SU-DHL-6 (cell line): Measurements from ENCODE around the gene SIT1.

Experiments
- H2AFZ ChIP-seq: fragments of 200-600 bp; sonication (generic); 2 replicates; pipeline ENCODE4 v1.6.1; 2014; ENCODE audit warnings: low read depth, mild to moderate bottlenecking, moderate library complexity, mixed read lengths, antibody characterized with exemption, low read length; ENCODE audit not compliant: severe bottlenecking
- H3F3A ChIP-seq: fragments of 200-600 bp; shearing (Covaris generic); 2 replicates; pipeline ENCODE4 v1.6.0; 2016; ENCODE audit warnings: antibody characterized with exemption, mild to moderate bottlenecking; ENCODE audit not compliant: insufficient read depth
- H3K27ac ChIP-seq: fragments of 200-600 bp; sonication (generic); 2 replicates; pipeline ENCODE4 v1.5.1; 2016; ENCODE audit warnings: low read depth, mild to moderate bottlenecking, low read length, moderate library complexity, mixed read lengths
- H3K27me3 ChIP-seq: fragments of 200-600 bp; sonication (generic), shearing (Covaris generic); 2 replicates; pipeline ENCODE4 v1.6.0; 2014; ENCODE audit warnings: mild to moderate bottlenecking, low read length
- H3K36me3 ChIP-seq: fragments of 200-600 bp; sonication (generic); 2 replicates; pipeline ENCODE4 v1.6.1; 2014; ENCODE audit warnings: mild to moderate bottlenecking, low read length, mixed read lengths
- H3K4me2 ChIP-seq: fragments of 300-600, 200-600 bp; shearing (Covaris generic), sonication (generic); 2 replicates; pipeline ENCODE4 v1.6.0; 2014; ENCODE audit warnings: low read length, low read depth, mild to moderate bottlenecking; ENCODE audit not compliant: poor library complexity, severe bottlenecking
- H3K4me3 ChIP-seq: fragments of 200-600 bp; sonication (generic); 2 replicates; pipeline ENCODE4 v1.5.1; 2014; ENCODE audit warnings: antibody characterized with exemption, low read length, mild to moderate bottlenecking, mixed read lengths; ENCODE audit not compliant: insufficient read depth, poor library complexity, severe bottlenecking
- H3K79me2 ChIP-seq: fragments of 200-600 bp; sonication (generic); 2 replicates; pipeline ENCODE4 v1.6.1; 2014; ENCODE audit warnings: mild to moderate bottlenecking, low read length, moderate library complexity; ENCODE audit not compliant: insufficient read depth
- H3K9ac ChIP-seq: fragments of 200-600 bp; sonication (generic); 2 replicates; pipeline ENCODE4 v1.7.0; 2014; ENCODE audit warnings: mild to moderate bottlenecking, low read length
- H3K9me2 ChIP-seq: fragments of 200-600 bp; sonication (generic); replicated peaks from 2 replicates; pipeline ENCODE4 v1.6.1; 2014; ENCODE audit warnings: low read length; ENCODE audit not compliant: insufficient read depth
- H3K9me3 ChIP-seq: fragments of 200-600 bp; sonication (generic); 2 replicates; pipeline ENCODE4 v1.6.1; 2014; ENCODE audit warnings: low read length, mixed read lengths; ENCODE audit not compliant: insufficient read depth
- H4K20me1 ChIP-seq: fragments of 200-600 bp; sonication (generic); 2 replicates; pipeline ENCODE4 v1.6.1; 2014; ENCODE audit warnings: low read depth, mild to moderate bottlenecking, antibody characterized with exemption, low read length, moderate library complexity, mixed read lengths
- CTCF ChIP-seq: fragments of 200-600 bp; sonication (generic); IDR thresholded peaks from one replicate; pipeline ENCODE4 v1.5.1; 2017; ENCODE audit warnings: antibody characterized with exemption, mild to moderate bottlenecking, low read length, moderate library complexity; ENCODE audit not compliant: insufficient read depth, poor library complexity, severe bottlenecking
- EZH2phosphoT487 ChIP-seq: fragments of 200-600 bp; sonication (generic), shearing (Covaris generic); conservative IDR thresholded peaks from 2 replicates; pipeline ENCODE4 v1.6.1; 2018; ENCODE audit warnings: mild to moderate bottlenecking, antibody characterized with exemption, low read length, moderate library complexity, mixed read lengths

Gene SIT1

GRCh38 chr9:35675204-35675603 lies 24.5 kb upstream of the SIT1 start:
- Histone ChIP-seq H3K9me3 (no peaks in the 10 kb centered on the region), H3K9ac (no peak overlapping the region), H3K27me3 (no peaks in the 10 kb centered on the region), H3K27ac (no peak overlapping the region), H3K4me3 (no peak overlapping the region), H3K79me2 (no peaks in the 10 kb centered on the region), H3K36me3 (no peaks in the 10 kb centered on the region), H2AFZ (no peak overlapping the region), H3K4me2 (no peak overlapping the region), H3F3A (no peaks in the 10 kb centered on the region), H3K9me2 (no peaks in the 10 kb centered on the region), H4K20me1 (no peaks in the 10 kb centered on the region)
- no peak for TF ChIP-seq EZH2phosphoT487
- no peak for TF ChIP-seq CTCF

GRCh38 chr9:35674025-35674361 lies 23.3 kb upstream of the SIT1 start:
- H3K79me2 ChIP-seq, result no peaks in the 10 kb centered on the region

GRCh38 chr9:35673132-35674024 lies 22.6 kb upstream of the SIT1 start, which contains the start of gene CA9:
Gene CA9 (plus strand): TSS chr9:35673928. CDS start chr9:35673960, 32 bp downstream.
- H3K9me2 ChIP-seq, result no peaks in the 10 kb centered on the region
- H3K4me2 ChIP-seq, result no peak within 1 kb of the TSS
- no peaks in the 10 kb centered on the region for H3K9me3 ChIP-seq
- H3K9ac ChIP-seq, result no peak within 1 kb of the TSS
- no peak within 1 kb of the TSS for H2AFZ ChIP-seq
- no peak within 1 kb of the TSS for H3K27ac ChIP-seq
- no peaks in the 10 kb centered on the region for H3K79me2 ChIP-seq
- H3K4me3 ChIP-seq, result no peak within 1 kb of the TSS
- no peaks in the 10 kb centered on the region for H4K20me1 ChIP-seq
- H3K36me3 ChIP-seq, result no peaks in the 10 kb centered on the region
- TF ChIP-seq EZH2phosphoT487 (no peak), CTCF (no peak)
- H3K27me3 ChIP-seq, result no peaks in the 10 kb centered on the region
- H3F3A ChIP-seq, result no peaks in the 10 kb centered on the region

More at GRCh38 chr9:35674025-35674361, 23.3 kb upstream of the SIT1 start:
- Histone ChIP-seq H3F3A (no peaks in the 10 kb centered on the region), H3K27me3 (no peaks in the 10 kb centered on the region), H3K9ac (no peak overlapping the region), H3K36me3 (no peaks in the 10 kb centered on the region), H3K9me3 (no peaks in the 10 kb centered on the region), H4K20me1 (no peaks in the 10 kb centered on the region), H3K27ac (no peak overlapping the region), H3K9me2 (no peaks in the 10 kb centered on the region), H3K4me3 (no peak overlapping the region), H3K4me2 (no peak overlapping the region), H2AFZ (no peak overlapping the region)
- TF ChIP-seq EZH2phosphoT487 (no peak), CTCF (no peak)
